Mononuclear cell (primary cell): Measurements from ENCODE around the gene RASAL1. TPM values are rescaled to one million over a fixed set of nuclear protein-coding genes. Genes with fewer than 3 reads are reported as not detected.
"Not testable (repeated sequence)": the region's sequence is repeated elsewhere in the genome, so short reads cannot be mapped to it uniquely, and the experiment has no call there.

Experiments
- H3K27me3 ChIP-seq: 2 replicates; pipeline ENCODE4 v1.6.0; 2011; ENCODE audit warnings: low read length, control low read depth; ENCODE audit not compliant: insufficient read depth
- H3K4me1 ChIP-seq: 2 replicates; pipeline ENCODE4 v1.5.1; 2011; ENCODE audit warnings: mild to moderate bottlenecking, low read length, control low read depth; ENCODE audit not compliant: insufficient read depth
- H3K4me3 ChIP-seq: 2 replicates; pipeline ENCODE4 v1.5.1; 2011; ENCODE audit warnings: mild to moderate bottlenecking, low read length, moderate library complexity
- H3K9me3 ChIP-seq: 2 replicates; pipeline ENCODE4 v1.5.1; 2011; ENCODE audit warnings: low read depth, mild to moderate bottlenecking, control low read depth, low read length
- total RNA-seq: library from RNA; depleted of rRNA; stranded (reverse); fragments of >200 nt; gene quantifications from one replicate; pipeline ENCODE4 v1.2.3, GENCODE V29; 2012

RASAL1 gene
- total RNA-seq, 1 donor: 0.10 TPM

- Histone ChIP-seq H3K4me1 (peaks cover 33% of the 10 kb centered on the region), H3K9me3 (no peaks in the 10 kb centered on the region), H3K4me3 (no peak overlapping the region), H3K27me3 (peaks cover 36% of the 10 kb centered on the region)
Measured at GRCh38 chr12:113152196-113152834, 16.8 kb upstream of the RASAL1 start.

- peaks cover 36% of the 10 kb centered on the region for H3K27me3 ChIP-seq
- H3K4me3 ChIP-seq: no peak overlapping the region
- peaks cover 33% of the 10 kb centered on the region for H3K4me1 ChIP-seq
- no peaks in the 10 kb centered on the region for H3K9me3 ChIP-seq
Measured at GRCh38 chr12:113151655-113152054, 16.1 kb upstream of the RASAL1 start.

- no peak within 1 kb of the TSS for H3K4me3 ChIP-seq
- peaks cover 26% of the 10 kb centered on the region for H3K27me3 ChIP-seq
- no peaks in the 10 kb centered on the region for H3K9me3 ChIP-seq
- peaks cover 27% of the 10 kb centered on the region for H3K4me1 ChIP-seq
Measured at GRCh38 chr12:113149361-113150150, 14.0 kb upstream of the RASAL1 start, which contains the start of gene CFAP73. Gene CFAP73, plus strand, starts transcription at chr12:113149724. Its CDS starts 134 bp downstream, at chr12:113149858.

- Histone ChIP-seq H3K9me3 (no peaks in the 10 kb centered on the region), H3K4me1 (peaks cover 27% of the 10 kb centered on the region), H3K27me3 (peaks cover 4% of the 10 kb centered on the region), H3K4me3 (no peak overlapping the region)
Measured at GRCh38 chr12:113146999-113147398, 11.4 kb upstream of the RASAL1 start.

- Histone ChIP-seq H3K27me3 (no peaks in the 10 kb centered on the region), H3K9me3 (no peaks in the 10 kb centered on the region), H3K4me1 (peaks cover 33% of the 10 kb centered on the region), H3K4me3 (no peak overlapping the region)
Measured at GRCh38 chr12:113145720-113146551, 10.4 kb upstream of the RASAL1 start.

- H3K9me3 ChIP-seq: no peaks in the 10 kb centered on the region
- no peaks in the 10 kb centered on the region for H3K27me3 ChIP-seq
- H3K4me3 ChIP-seq: no peak overlapping the region
- H3K4me1 ChIP-seq: peaks cover 33% of the 10 kb centered on the region
Measured at GRCh38 chr12:113144806-113145205, 9.2 kb upstream of the RASAL1 start.

- no peak overlapping the region for H3K4me3 ChIP-seq
- H3K27me3 ChIP-seq: no peaks in the 10 kb centered on the region
- H3K4me1 ChIP-seq: peaks cover 33% of the 10 kb centered on the region
- no peaks in the 10 kb centered on the region for H3K9me3 ChIP-seq
Measured at GRCh38 chr12:113143959-113144358, 8.4 kb upstream of the RASAL1 start.

GRCh38 chr12:113142886-113143332 lies 7.3 kb upstream of the RASAL1 start:
- Histone ChIP-seq H3K9me3 (no peaks in the 10 kb centered on the region), H3K4me1 (peaks cover 33% of the 10 kb centered on the region), H3K4me3 (no peak overlapping the region), H3K27me3 (no peaks in the 10 kb centered on the region)

GRCh38 chr12:113142173-113142885 lies 6.8 kb upstream of the RASAL1 start:
- no peaks in the 10 kb centered on the region for H3K27me3 ChIP-seq
- peaks cover 33% of the 10 kb centered on the region for H3K4me1 ChIP-seq
- no peaks in the 10 kb centered on the region for H3K9me3 ChIP-seq
- H3K4me3 ChIP-seq: no peak overlapping the region

- H3K4me3 ChIP-seq, H3K27me3 ChIP-seq, H3K9me3 ChIP-seq: not testable (repeated sequence)
- H3K4me1 ChIP-seq: peaks cover 33% of the 10 kb centered on the region
Measured at GRCh38 chr12:113141716-113142115, 6.2 kb upstream of the RASAL1 start.

- peaks cover 37% of the 10 kb centered on the region for H3K4me1 ChIP-seq
- H3K4me3 ChIP-seq: no peak overlapping the region
- no peaks in the 10 kb centered on the region for H3K9me3 ChIP-seq
- H3K27me3 ChIP-seq: peaks cover 2% of the 10 kb centered on the region
Measured at GRCh38 chr12:113140706-113141105, 5.1 kb upstream of the RASAL1 start.

GRCh38 chr12:113138826-113139225 lies 3.3 kb upstream of the RASAL1 start:
- Histone ChIP-seq H3K27me3 (peaks cover 2% of the 10 kb centered on the region), H3K4me1 (peaks cover 38% of the 10 kb centered on the region), H3K4me3 (no peak overlapping the region)

GRCh38 chr12:113137861-113138783 lies 2.6 kb upstream of the RASAL1 start:
- H3K4me3 ChIP-seq: no peak overlapping the region
- H3K4me1 ChIP-seq: peaks cover 31% of the 10 kb centered on the region
- H3K27me3 ChIP-seq: peaks cover 2% of the 10 kb centered on the region
- no peaks in the 10 kb centered on the region for H3K9me3 ChIP-seq

More at GRCh38 chr12:113138826-113139225, 3.3 kb upstream of the RASAL1 start:
- H3K9me3 ChIP-seq: no peaks in the 10 kb centered on the region
